WTC11 (cell line): ENCODE measurements around the gene IFI27L2. TPM values are rescaled to one million over a fixed set of nuclear protein-coding genes. Genes with fewer than 3 reads are reported as not detected.
A peak's percentile ranks its signal among the peaks of the same experiment; 100 is the strongest.

ENCODE experiments used
- ATAC-seq: fragments of 200-7000 bp; cut with Tn5 transposase; 2 replicates; pipeline ENCODE4 v1.10.0; 2021; ENCODE audit warnings: mild to moderate bottlenecking, moderate library complexity
- CTCF ChIA-PET: fragments of 300-600 bp; sonication (Branson Sonifier 250); formaldehyde crosslinking; loops from one replicate; lab custom pipeline; 2021; ENCODE audit warnings: antibody characterized with exemption; lab: Charles Lee
- POLR2A ChIA-PET: fragments of 350-600 bp; sonication (Branson Sonifier 250); formaldehyde crosslinking; loops from one replicate; lab custom pipeline; 2021; ENCODE audit warnings: antibody characterized with exemption; lab: Charles Lee
- DNase-seq: peaks from one replicate; pipeline ENCODE4 v3.0.0; 2021; ENCODE audit warnings: low spot score
- H3K27ac Mint-ChIP-seq: 2 replicates; pipeline ENCODE4 v1.8.0; 2021; ENCODE audit warnings: mixed read lengths
- H3K27me3 Mint-ChIP-seq: 2 replicates; pipeline ENCODE4 v1.8.0; 2021; ENCODE audit warnings: low read depth, mild to moderate bottlenecking, moderate library complexity, mixed read lengths
- H3K36me3 Mint-ChIP-seq: 2 replicates; pipeline ENCODE4 v1.8.0; 2021; ENCODE audit warnings: mixed read lengths
- H3K4me1 Mint-ChIP-seq: 2 replicates; pipeline ENCODE4 v1.8.0; 2022; ENCODE audit warnings: mixed read lengths
- H3K4me3 Mint-ChIP-seq: 2 replicates; pipeline ENCODE4 v1.8.0; 2021; ENCODE audit warnings: mild to moderate bottlenecking, moderate library complexity, mixed read lengths
- H3K9me3 Mint-ChIP-seq: 2 replicates; pipeline ENCODE4 v1.8.0; 2021; ENCODE audit warnings: mixed read lengths
- ATF1 ChIP-seq: sonication (generic); formaldehyde crosslinking; IDR thresholded peaks from 2 replicates; pipeline ENCODE4 v1.8.1; 2023; ENCODE audit warnings: mild to moderate bottlenecking, moderate library complexity, missing genetic modification reagents
- CBFB ChIP-seq: sonication (generic); formaldehyde crosslinking; IDR thresholded peaks from 2 replicates; pipeline ENCODE4 v1.8.1; 2022; ENCODE audit warnings: mild to moderate bottlenecking, low read depth, missing genetic modification reagents
- CDX4 ChIP-seq: fragments of 250-450 bp; sonication (Bioruptor Pico); IDR thresholded peaks from 2 replicates; pipeline ENCODE4 v1.9.0; 2021; ENCODE audit warnings: moderate library complexity, mild to moderate bottlenecking, inconsistent platforms, borderline replicate concordance
- EMX1 ChIP-seq: fragments of 250-450 bp; sonication (Bioruptor Pico); IDR thresholded peaks from 2 replicates; pipeline ENCODE4 v1.8.0; 2021; ENCODE audit warnings: mild to moderate bottlenecking
- GABPB1 ChIP-seq: sonication (generic); formaldehyde crosslinking; IDR thresholded peaks from 2 replicates; pipeline ENCODE4 v1.8.1; 2023; ENCODE audit warnings: mild to moderate bottlenecking, missing genetic modification reagents
- GTF2I ChIP-seq: fragments of 250-450 bp; sonication (Bioruptor Pico); conservative IDR thresholded peaks from 2 replicates; pipeline ENCODE4 v1.4.0; 2021; ENCODE audit warnings: mild to moderate bottlenecking
- HMGA2 ChIP-seq: fragments of 250-450 bp; sonication (Bioruptor Pico); IDR thresholded peaks from 2 replicates; pipeline ENCODE4 v1.4.0; 2021; ENCODE audit warnings: mild to moderate bottlenecking, moderate library complexity
- IRF2 ChIP-seq: sonication (generic); formaldehyde crosslinking; IDR thresholded peaks from 2 replicates; pipeline ENCODE4 v1.8.0; 2022; ENCODE audit warnings: low read depth, missing genetic modification reagents, borderline replicate concordance
- JUN ChIP-seq: sonication (generic); formaldehyde crosslinking; IDR thresholded peaks from 2 replicates; pipeline ENCODE4 v1.8.0; 2023; ENCODE audit warnings: mild to moderate bottlenecking, missing genetic modification reagents
- PREB ChIP-seq: sonication (generic); formaldehyde crosslinking; IDR thresholded peaks from 2 replicates; pipeline ENCODE4 v1.8.1; 2022; ENCODE audit warnings: mild to moderate bottlenecking, missing genetic modification reagents, moderate library complexity, borderline replicate concordance
- PRRX2 ChIP-seq: fragments of 250-450 bp; sonication (Bioruptor Pico); IDR thresholded peaks from 2 replicates; pipeline ENCODE4 v1.8.0; 2021; ENCODE audit warnings: mild to moderate bottlenecking
- SMAD3 ChIP-seq: sonication (generic); formaldehyde crosslinking; IDR thresholded peaks from 2 replicates; pipeline ENCODE4 v1.8.0; 2022; ENCODE audit warnings: missing genetic modification reagents, mild to moderate bottlenecking, borderline replicate concordance
- SP1 ChIP-seq: sonication (generic); formaldehyde crosslinking; conservative IDR thresholded peaks from 2 replicates; pipeline ENCODE4 v1.8.1; 2022; ENCODE audit warnings: missing genetic modification reagents
- TCF7 ChIP-seq: sonication (generic); formaldehyde crosslinking; IDR thresholded peaks from 2 replicates; pipeline ENCODE4 v1.8.0; 2022; ENCODE audit warnings: mild to moderate bottlenecking, low read depth, missing genetic modification reagents, moderate library complexity
- ZNF219 ChIP-seq: sonication (generic); formaldehyde crosslinking; IDR thresholded peaks from 2 replicates; pipeline ENCODE4 v1.8.0; 2023; ENCODE audit warnings: missing genetic modification reagents, mild to moderate bottlenecking, borderline replicate concordance
- ZNF263 ChIP-seq: sonication (generic); formaldehyde crosslinking; IDR thresholded peaks from 2 replicates; pipeline ENCODE4 v1.8.1; 2022; ENCODE audit warnings: low read depth, mild to moderate bottlenecking, moderate library complexity, missing genetic modification reagents
- ZNF416 ChIP-seq: fragments of 250-450 bp; sonication (Bioruptor Pico); IDR thresholded peaks from 2 replicates; pipeline ENCODE4 v1.9.0; 2021; ENCODE audit warnings: mild to moderate bottlenecking, inconsistent platforms
- total RNA-seq: library from RNA; stranded (reverse); gene quantifications from 3 replicates; pipeline ENCODE4 v1.2.3, GENCODE V29; 2021
- TF ChIP-seq, protein P1 (sequence below): sonication (generic); formaldehyde crosslinking; IDR thresholded peaks from 2 replicates; pipeline ENCODE4 v1.8.1; 2022; ENCODE audit warnings: missing genetic modification reagents, borderline replicate concordance
- TF ChIP-seq, protein P2 (sequence below): sonication (generic); formaldehyde crosslinking; IDR thresholded peaks from 2 replicates; pipeline ENCODE4 v1.8.1; 2022; ENCODE audit warnings: low read depth, missing genetic modification reagents, borderline replicate concordance
- TF ChIP-seq, protein P3 (sequence below): sonication (generic); formaldehyde crosslinking; IDR thresholded peaks from 2 replicates; pipeline ENCODE4 v1.8.1; 2023; ENCODE audit warnings: mild to moderate bottlenecking, missing genetic modification reagents, borderline replicate concordance

The IFI27L2 gene
- total RNA-seq, 1 experiment from 2014 or later = 22.1 TPM

- no peak for DNase-seq
- TF ChIP-seq, protein P1, sequence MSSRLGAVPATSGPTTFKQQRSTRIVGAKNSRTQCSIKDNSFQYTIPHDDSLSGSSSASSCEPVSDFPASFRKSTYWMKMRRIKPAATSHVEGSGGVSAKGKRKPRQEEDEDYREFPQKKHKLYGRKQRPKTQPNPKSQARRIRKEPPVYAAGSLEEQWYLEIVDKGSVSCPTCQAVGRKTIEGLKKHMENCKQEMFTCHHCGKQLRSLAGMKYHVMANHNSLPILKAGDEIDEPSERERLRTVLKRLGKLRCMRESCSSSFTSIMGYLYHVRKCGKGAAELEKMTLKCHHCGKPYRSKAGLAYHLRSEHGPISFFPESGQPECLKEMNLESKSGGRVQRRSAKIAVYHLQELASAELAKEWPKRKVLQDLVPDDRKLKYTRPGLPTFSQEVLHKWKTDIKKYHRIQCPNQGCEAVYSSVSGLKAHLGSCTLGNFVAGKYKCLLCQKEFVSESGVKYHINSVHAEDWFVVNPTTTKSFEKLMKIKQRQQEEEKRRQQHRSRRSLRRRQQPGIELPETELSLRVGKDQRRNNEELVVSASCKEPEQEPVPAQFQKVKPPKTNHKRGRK (CRISPR knock-in tag) = no peak
- no peak for TF ChIP-seq ZNF263 (CRISPR knock-in tag)
- no peak for TF ChIP-seq GABPB1
- Mint-ChIP-seq H3K4me1 (peaks cover 25% of the 10 kb centered on the region), H3K9me3 (peaks cover 4% of the 10 kb centered on the region; the same call in 1 of the 2 replicates), H3K27ac (no peak overlapping the region), H3K36me3 (no peaks in the 10 kb centered on the region), H3K4me3 (peak overlapping the region; percentile 87), H3K27me3 (peaks cover 50% of the 10 kb centered on the region)
- POLR2A ChIA-PET = no interaction called here
- no peak for ATAC-seq
- CTCF ChIA-PET = interaction anchor here (2.2 to 3.2 kb wide), 2 partner anchors 35 to 42 kb away, joined by 6 to 41 read pairs; no protein-coding TSS in a partner anchor
These were observed 43.1 kb upstream of the IFI27L2 start for GRCh38 chr14:94172545-94172944.

DNA sequence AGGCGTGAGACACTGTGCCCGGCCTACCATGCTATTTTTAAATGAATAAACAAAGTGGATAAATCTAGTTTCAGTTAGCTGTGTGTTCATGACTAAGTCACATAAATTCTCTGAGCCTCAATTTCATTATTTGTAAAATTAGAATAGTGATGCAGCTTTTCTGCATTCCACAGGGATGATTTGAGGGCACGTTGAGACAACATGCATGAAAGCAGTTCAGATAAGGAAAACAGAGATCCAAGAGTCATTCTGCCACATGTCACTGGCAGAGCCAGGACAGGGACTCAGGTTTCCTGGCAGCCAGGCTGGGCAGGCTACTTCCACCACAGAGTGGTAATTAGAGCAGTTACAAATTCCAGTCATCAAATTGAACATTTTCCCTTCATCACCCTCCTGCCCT, 41.8 kb upstream of the IFI27L2 start:
- Mint-ChIP-seq H3K27me3 (peaks cover 39% of the 10 kb centered on the region), H3K27ac (no peak overlapping the region), H3K4me1 (peaks cover 15% of the 10 kb centered on the region), H3K4me3 (no peak overlapping the region), H3K36me3 (no peaks in the 10 kb centered on the region), H3K9me3 (peaks cover 4% of the 10 kb centered on the region; the same call in 1 of the 2 replicates)
- DNase-seq (no peak), ATAC-seq (no peak)
- TF ChIP-seq GABPB1 = no peak
- TF ChIP-seq ZNF219 (CRISPR knock-in tag) = no peak
- POLR2A ChIA-PET = no interaction called here
- CTCF ChIA-PET = interaction anchor here (1.0 to 1.4 kb wide), 4 partner anchors 35 to 201 kb away, joined by 3 to 4 read pairs (median 4); partner anchors contain the start of gene IFI27L2

DNA sequence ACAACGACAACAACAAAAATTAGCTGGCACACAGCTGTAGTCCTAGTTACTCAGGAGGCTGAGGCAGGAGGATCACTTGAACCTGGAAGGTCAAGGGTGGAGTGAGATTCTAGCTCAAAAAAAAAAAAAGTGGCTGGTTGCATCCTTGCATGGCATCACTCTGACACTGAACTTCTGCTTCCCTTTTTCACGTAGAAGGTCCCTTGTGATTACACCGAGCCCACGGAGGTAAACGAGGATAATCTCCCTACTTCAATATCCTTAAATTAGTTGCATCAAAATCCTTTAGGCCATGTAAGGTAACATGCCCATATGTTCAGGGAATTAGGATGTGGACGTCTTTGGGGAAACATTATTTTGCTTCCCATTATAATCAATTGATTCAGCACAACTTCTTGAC, 40.7 kb upstream of the IFI27L2 start:
- POLR2A ChIA-PET = interaction anchor here (0.7 to 1.0 kb wide), 2 partner anchors 9 to 42 kb away, joined by 3 read pairs; no protein-coding TSS in a partner anchor
- Mint-ChIP-seq H3K4me3 (no peak overlapping the region), H3K27me3 (peaks cover 28% of the 10 kb centered on the region)
- no peak for ATAC-seq
- TF ChIP-seq IRF2 (CRISPR knock-in tag) (no peak), ATF1 (CRISPR knock-in tag) (no peak), HMGA2 (CRISPR knock-in tag) (no peak), SP1 (CRISPR knock-in tag) (no peak), SMAD3 (CRISPR knock-in tag) (no peak)
- TF ChIP-seq, all 79 proteins: peak for 0
- CTCF ChIA-PET = interaction anchor here (0.8 to 1.4 kb wide), 4 partner anchors 34 to 230 kb away, joined by 3 to 4 read pairs (median 4); partner anchors contain the start of gene IFI27L2
- no peaks in the 10 kb centered on the region for H3K36me3 Mint-ChIP-seq
- peaks cover 11% of the 10 kb centered on the region for H3K4me1 Mint-ChIP-seq
- H3K27ac Mint-ChIP-seq = no peak overlapping the region
- H3K9me3 Mint-ChIP-seq = peaks cover 4% of the 10 kb centered on the region; the same call in 1 of the 2 replicates
- no peak for DNase-seq

- Mint-ChIP-seq H3K4me3 (no peak overlapping the region), H3K27ac (no peak overlapping the region), H3K27me3 (peaks cover 4% of the 10 kb centered on the region), H3K36me3 (no peaks in the 10 kb centered on the region), H3K9me3 (peaks cover 4% of the 10 kb centered on the region; the same call in 1 of the 2 replicates), H3K4me1 (peaks cover 20% of the 10 kb centered on the region)
- CTCF ChIA-PET = interaction anchor here (0.6 to 3.5 kb wide), 9 partner anchors 8 to 230 kb away, joined by 3 to 28 read pairs (median 7); partner anchors contain the start of gene PPP4R4
- POLR2A ChIA-PET = interaction anchor here (1.0 kb wide), 1 partner anchor 9 kb away, joined by 6 read pairs; no protein-coding TSS in a partner anchor
- DNase-seq (no peak), ATAC-seq (peak; percentile 25)
- TF ChIP-seq CDX4 (CRISPR knock-in tag) (no peak), EMX1 (CRISPR knock-in tag) (no peak), TCF7 (CRISPR knock-in tag) (no peak), PREB (CRISPR knock-in tag) (no peak), HMGA2 (CRISPR knock-in tag) (no peak), ZNF416 (CRISPR knock-in tag) (no peak), CBFB (CRISPR knock-in tag) (no peak), PRRX2 (CRISPR knock-in tag) (no peak), GTF2I (CRISPR knock-in tag) (no peak), JUN (no peak)
- TF ChIP-seq, protein P2, sequence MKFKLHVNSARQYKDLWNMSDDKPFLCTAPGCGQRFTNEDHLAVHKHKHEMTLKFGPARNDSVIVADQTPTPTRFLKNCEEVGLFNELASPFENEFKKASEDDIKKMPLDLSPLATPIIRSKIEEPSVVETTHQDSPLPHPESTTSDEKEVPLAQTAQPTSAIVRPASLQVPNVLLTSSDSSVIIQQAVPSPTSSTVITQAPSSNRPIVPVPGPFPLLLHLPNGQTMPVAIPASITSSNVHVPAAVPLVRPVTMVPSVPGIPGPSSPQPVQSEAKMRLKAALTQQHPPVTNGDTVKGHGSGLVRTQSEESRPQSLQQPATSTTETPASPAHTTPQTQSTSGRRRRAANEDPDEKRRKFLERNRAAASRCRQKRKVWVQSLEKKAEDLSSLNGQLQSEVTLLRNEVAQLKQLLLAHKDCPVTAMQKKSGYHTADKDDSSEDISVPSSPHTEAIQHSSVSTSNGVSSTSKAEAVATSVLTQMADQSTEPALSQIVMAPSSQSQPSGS (CRISPR knock-in tag) = no peak
- TF ChIP-seq, protein P3, sequence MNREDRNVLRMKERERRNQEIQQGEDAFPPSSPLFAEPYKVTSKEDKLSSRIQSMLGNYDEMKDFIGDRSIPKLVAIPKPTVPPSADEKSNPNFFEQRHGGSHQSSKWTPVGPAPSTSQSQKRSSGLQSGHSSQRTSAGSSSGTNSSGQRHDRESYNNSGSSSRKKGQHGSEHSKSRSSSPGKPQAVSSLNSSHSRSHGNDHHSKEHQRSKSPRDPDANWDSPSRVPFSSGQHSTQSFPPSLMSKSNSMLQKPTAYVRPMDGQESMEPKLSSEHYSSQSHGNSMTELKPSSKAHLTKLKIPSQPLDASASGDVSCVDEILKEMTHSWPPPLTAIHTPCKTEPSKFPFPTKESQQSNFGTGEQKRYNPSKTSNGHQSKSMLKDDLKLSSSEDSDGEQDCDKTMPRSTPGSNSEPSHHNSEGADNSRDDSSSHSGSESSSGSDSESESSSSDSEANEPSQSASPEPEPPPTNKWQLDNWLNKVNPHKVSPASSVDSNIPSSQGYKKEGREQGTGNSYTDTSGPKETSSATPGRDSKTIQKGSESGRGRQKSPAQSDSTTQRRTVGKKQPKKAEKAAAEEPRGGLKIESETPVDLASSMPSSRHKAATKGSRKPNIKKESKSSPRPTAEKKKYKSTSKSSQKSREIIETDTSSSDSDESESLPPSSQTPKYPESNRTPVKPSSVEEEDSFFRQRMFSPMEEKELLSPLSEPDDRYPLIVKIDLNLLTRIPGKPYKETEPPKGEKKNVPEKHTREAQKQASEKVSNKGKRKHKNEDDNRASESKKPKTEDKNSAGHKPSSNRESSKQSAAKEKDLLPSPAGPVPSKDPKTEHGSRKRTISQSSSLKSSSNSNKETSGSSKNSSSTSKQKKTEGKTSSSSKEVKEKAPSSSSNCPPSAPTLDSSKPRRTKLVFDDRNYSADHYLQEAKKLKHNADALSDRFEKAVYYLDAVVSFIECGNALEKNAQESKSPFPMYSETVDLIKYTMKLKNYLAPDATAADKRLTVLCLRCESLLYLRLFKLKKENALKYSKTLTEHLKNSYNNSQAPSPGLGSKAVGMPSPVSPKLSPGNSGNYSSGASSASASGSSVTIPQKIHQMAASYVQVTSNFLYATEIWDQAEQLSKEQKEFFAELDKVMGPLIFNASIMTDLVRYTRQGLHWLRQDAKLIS = no peak
These were observed 36.3 kb upstream of the IFI27L2 start for GRCh38 chr14:94165744-94166143.
